Suprapubic skin (tissue), 3 donors: ENCODE data around the gene TMEM156.
"Not testable (repeated sequence)": the region's sequence is repeated elsewhere in the genome, so short reads cannot be mapped to it uniquely, and the experiment has no call there.

Source experiments
- CTCF ChIP-seq, 2 donors: fragments of 200-600 bp in 1 of 2; fragments of 450-650 bp in 1 of 2; sonication (generic) in 1 of 2; IDR thresholded peaks; one replicate each; pipeline ENCODE4 v1.5.1; 2016 to 2019; ENCODE audit warnings: antibody characterized with exemption in 2 of 2, mild to moderate bottlenecking in 1 of 2, moderate library complexity in 1 of 2
- POLR2AphosphoS5 ChIP-seq, 3 donors: sonication (generic); formaldehyde crosslinking; IDR thresholded peaks; one replicate each; pipeline ENCODE4 v1.6.1; 2017; ENCODE audit warnings: antibody characterized with exemption in 3 of 3

GRCh38 chr4:39031590-39032020 lies 604 bp downstream of the TMEM156 start:
- not testable (repeated sequence) for TF ChIP-seq CTCF, POLR2AphosphoS5 (IDR thresholded peaks at IDR 0.05)
